Liver (tissue), 9 donors: ENCODE results near the gene FBXO24. TPM values are rescaled to one million over a fixed set of nuclear protein-coding genes. Genes with fewer than 3 reads are reported as not detected.

Source experiments
- DNase-seq: peaks from one replicate; pipeline ENCODE4 v3.0.0-alpha.2; 2017; ENCODE audit warnings: low spot score
- H3K27ac ChIP-seq, 2 donors: one replicate each; pipeline ENCODE4 v1.7.0; 2013; ENCODE audit warnings: inconsistent platforms in 2 of 2, low read length in 2 of 2, control low read depth in 1 of 2, low read depth in 1 of 2, mild to moderate bottlenecking in 1 of 2
- H3K27me3 ChIP-seq, 4 donors: one replicate each; pipeline versions ENCODE4 v1.6.1 to v1.7.0; 2013; ENCODE audit warnings: low read length in 3 of 4, inconsistent platforms in 1 of 4, mild to moderate bottlenecking in 1 of 4, moderate library complexity in 1 of 4; ENCODE audit not compliant: control insufficient read depth in 4 of 4, insufficient read depth in 4 of 4
- H3K36me3 ChIP-seq, 4 donors: one replicate each; pipeline versions ENCODE4 v1.6.1 to v1.7.0; 2013; ENCODE audit warnings: low read length in 3 of 4, mild to moderate bottlenecking in 3 of 4, low read depth in 1 of 4, moderate library complexity in 1 of 4; ENCODE audit not compliant: control insufficient read depth in 4 of 4, insufficient read depth in 3 of 4
- H3K4me1 ChIP-seq, 4 donors: one replicate each; pipeline versions ENCODE4 v1.6.1 to v1.7.0; 2013; ENCODE audit warnings: low read length in 3 of 4, mild to moderate bottlenecking in 3 of 4, moderate library complexity in 1 of 4; ENCODE audit not compliant: control insufficient read depth in 4 of 4, insufficient read depth in 4 of 4
- H3K4me3 ChIP-seq, 3 donors: one replicate each; pipeline versions ENCODE4 v1.6.1 to v1.7.0; 2013; ENCODE audit warnings: low read length in 3 of 3, control low read depth in 1 of 3, low read depth in 1 of 3, mild to moderate bottlenecking in 1 of 3
- H3K9ac ChIP-seq, 2 donors: one replicate each; pipeline ENCODE4 v1.7.0; 2013; ENCODE audit warnings: low read length in 2 of 2, mild to moderate bottlenecking in 2 of 2, moderate library complexity in 2 of 2, control low read depth in 1 of 2, low read depth in 1 of 2
- H3K9me3 ChIP-seq, 4 donors: one replicate each; pipeline versions ENCODE4 v1.6.1 to v1.7.0; 2013; ENCODE audit warnings: low read length in 3 of 4; ENCODE audit not compliant: control insufficient read depth in 4 of 4
- ATF3 ChIP-seq: IDR thresholded peaks from 2 replicates; pipeline ENCODE4 v1.6.1; 2016; ENCODE audit warnings: antibody characterized with exemption
- CTCF ChIP-seq: fragments of 150-350 bp; IDR thresholded peaks from 2 replicates; pipeline ENCODE4 v1.5.1; 2017; ENCODE audit warnings: improper control_type of control experiment, low read depth, low read length; ENCODE audit not compliant: missing input control
- EGR1 ChIP-seq, 2 donors: IDR thresholded peaks; 2 replicates each; pipeline ENCODE4 v1.6.1; 2016 to 2018; ENCODE audit warnings: antibody characterized with exemption in 2 of 2, low read depth in 2 of 2
- FOXA1 ChIP-seq: IDR thresholded peaks from 2 replicates; pipeline ENCODE4 v1.6.1; 2016; ENCODE audit warnings: antibody characterized with exemption
- FOXA2 ChIP-seq: IDR thresholded peaks from 2 replicates; pipeline ENCODE4 v1.6.1; 2016; ENCODE audit warnings: antibody characterized with exemption
- GABPA ChIP-seq, 2 donors: IDR thresholded peaks in 1 of 2; conservative IDR thresholded peaks in 1 of 2; 2 replicates each; pipeline ENCODE4 v1.6.1; 2016; ENCODE audit warnings: antibody characterized with exemption in 2 of 2, mild to moderate bottlenecking in 1 of 2, moderate library complexity in 1 of 2
- HNF4A ChIP-seq, 2 donors: conservative IDR thresholded peaks; 2 replicates each; pipeline ENCODE4 v1.6.1; 2016; ENCODE audit warnings: antibody characterized with exemption in 2 of 2, mild to moderate bottlenecking in 2 of 2
- HNF4G ChIP-seq: IDR thresholded peaks from 2 replicates; pipeline ENCODE4 v1.6.1; 2016; ENCODE audit warnings: antibody characterized with exemption
- JUND ChIP-seq, 2 donors: IDR thresholded peaks; 2 replicates each; pipeline ENCODE4 v1.6.1; 2016; ENCODE audit warnings: antibody characterized with exemption in 2 of 2
- MAX ChIP-seq: IDR thresholded peaks from 2 replicates; pipeline ENCODE4 v1.6.1; 2016; ENCODE audit warnings: antibody characterized with exemption
- NR2F2 ChIP-seq: IDR thresholded peaks from 2 replicates; pipeline ENCODE4 v1.6.1; 2016; ENCODE audit warnings: antibody characterized with exemption
- RAD21 ChIP-seq, 2 donors: IDR thresholded peaks; 2 replicates each; pipeline ENCODE4 v1.6.1; 2016; ENCODE audit warnings: antibody characterized with exemption in 2 of 2, mild to moderate bottlenecking in 2 of 2
- REST ChIP-seq: IDR thresholded peaks from 2 replicates; pipeline ENCODE4 v1.6.1; 2016; ENCODE audit warnings: antibody characterized with exemption, mild to moderate bottlenecking
- RXRA ChIP-seq, 2 donors: IDR thresholded peaks; 2 replicates each; pipeline ENCODE4 v1.6.1; 2017 to 2018; ENCODE audit warnings: antibody characterized with exemption in 2 of 2, mild to moderate bottlenecking in 1 of 2
- SP1 ChIP-seq: IDR thresholded peaks from 2 replicates; pipeline ENCODE4 v1.6.1; 2018; ENCODE audit warnings: antibody characterized with exemption, mild to moderate bottlenecking
- TAF1 ChIP-seq: conservative IDR thresholded peaks from 2 replicates; pipeline ENCODE4 v1.6.1; 2016; ENCODE audit warnings: antibody characterized with exemption, mild to moderate bottlenecking
- YY1 ChIP-seq: IDR thresholded peaks from 2 replicates; pipeline ENCODE4 v1.6.1; 2016; ENCODE audit warnings: antibody characterized with exemption, mild to moderate bottlenecking
- ZBTB33 ChIP-seq: IDR thresholded peaks from 2 replicates; pipeline ENCODE4 v1.6.1; 2016; ENCODE audit warnings: antibody characterized with exemption
- WGBS: extraction: QIAGEN DNeasy Blood & Tissue Kit; methylation state at CpG from one replicate; pipeline ENCODE4 v1.1.7; 2013; 5-methylcytosine and 5-hydroxymethylcytosine counted together
- polyA plus RNA-seq, 2 donors: library from polyadenylated mRNA; stranded (reverse) in 1 of 2; unstranded in 1 of 2; fragments of 200-250 nt in 1 of 2; fragments of >200 nt in 1 of 2; fragmentation: Nextera tagmentation in 1 of 2; extraction: Ambion mirVana in 1 of 2; gene quantifications; one replicate each; pipeline versions ENCODE4 v1.2.1 to v1.2.3, GENCODE V29; 2013 to 2015
- total RNA-seq, 2 donors: library from RNA; depleted of rRNA; stranded (reverse); fragments of >200 nt; gene quantifications; one replicate each; pipeline ENCODE4 v1.2.3, GENCODE V29; 2014
- donor health status: healthy.
- donor health status: healthy.
- donor health status: healthy.
- donor health status: healthy.
- donor health status: healthy.

The FBXO24 gene
- total and polyA plus RNA-seq, 4 donors, result 0.25 to 1.3 (median 0.50) TPM

- TF ChIP-seq CTCF, result no peak
- peak; percentile 48 for TF ChIP-seq ATF3
- TF ChIP-seq HNF4A (conservative IDR thresholded peaks at IDR 0.05), result peak; percentile 53 to 58
Measured at GRCh38 chr7:100544967-100545359, 41.2 kb upstream of the FBXO24 start (continued).

GRCh38 chr7:100545360-100546128 lies 40.6 kb upstream of the FBXO24 start:
- no peaks in the 10 kb centered on the region for H3K9me3 ChIP-seq
- no peak overlapping the region for H3K4me3 ChIP-seq
- H3K4me1 ChIP-seq, result peaks cover 18 to 75% (median 68%) of the 10 kb centered on the region in 4 donors
- H3K27me3 ChIP-seq, result no peaks in the 10 kb centered on the region
- H3K36me3 ChIP-seq, result peaks cover 0 to 15% (median 4%) of the 10 kb centered on the region in 4 donors
- TF ChIP-seq JUND (IDR thresholded peaks at IDR 0.05) (peak; percentile 78 to 85), FOXA1 (peak; percentile 53), GABPA (IDR thresholded peaks at IDR 0.05 in 1 of 2, conservative IDR thresholded peaks at IDR 0.05 in 1 of 2) (no peak), FOXA2 (peak; percentile 68), YY1 (peak; percentile 1), NR2F2 (no peak), RAD21 (IDR thresholded peaks at IDR 0.05) (peak in 1 of 2 donors; percentile 7), SP1 (peak; percentile 74), HNF4G (no peak), ATF3 (peak; percentile 24), ZBTB33 (no peak), REST (peak; percentile 27), HNF4A (conservative IDR thresholded peaks at IDR 0.05) (no peak), RXRA (IDR thresholded peaks at IDR 0.05) (no peak), EGR1 (IDR thresholded peaks at IDR 0.05; ENCODE audit: low read depth in 2 of 2) (no peak), MAX (no peak), TAF1 (no peak), CTCF (no peak)
- no peak for DNase-seq
- peak overlapping the region; percentile 17 to 21 for H3K9ac ChIP-seq
- WGBS, result 16% methylated on average over 3 of the region's 3 CpGs
- peak overlapping the region; percentile 89 to 92 for H3K27ac ChIP-seq
